Measurements from ENCODE around the gene REV3L.

GRCh38 chr6:111379831-111380230 lies 103.2 kb downstream of the REV3L start:
- no peak for TF ChIP-seq EZH2 (IDR thresholded peaks at IDR 0.05; ENCODE audit: borderline replicate concordance, low read depth, low read length, severe bottlenecking)
- TF ChIP-seq CTCF (IDR thresholded peaks at IDR 0.05; ENCODE audit: extremely low read depth in 1 of 2, insufficient read depth in 1 of 2, low read depth in 1 of 2, low read length in 2 of 2) = no peak
- no peak for TF ChIP-seq POLR2A (IDR thresholded peaks at IDR 0.05; ENCODE audit: low read depth, low read length)
- no peak for TF ChIP-seq MYC (IDR thresholded peaks at IDR 0.05; ENCODE audit: low read depth, low read length)
- no peak for TF ChIP-seq POLR2AphosphoS5 (IDR thresholded peaks at IDR 0.05; ENCODE audit: insufficient read depth, low read depth, low read length)
- no peak for TF ChIP-seq MAX (IDR thresholded peaks at IDR 0.05; ENCODE audit: insufficient read depth, insufficient read length)
- TF ChIP-seq JUN (IDR thresholded peaks at IDR 0.05; ENCODE audit: borderline replicate concordance, insufficient read depth, insufficient read length, low read depth) = no peak
- TF ChIP-seq FOS (IDR thresholded peaks at IDR 0.05; ENCODE audit: borderline replicate concordance, insufficient read depth, low read length) = no peak

Data from endothelial cell of umbilical vein (primary cell).